Cardiac muscle cell (in vitro differentiated cells and primary cell): Measurements from ENCODE around the gene HMCES. TPM values are rescaled to one million over a fixed set of nuclear protein-coding genes. Genes with fewer than 3 reads are reported as not detected.

ENCODE experiments used
- DNase-seq, 2 donors: peaks; one replicate each; pipeline versions ENCODE4 v3.0.0 to v3.0.0-alpha.2; 2010 to 2017; ENCODE audit warnings: low read depth in 1 of 2, low spot score in 1 of 2
- H3K27ac ChIP-seq: fragments of 200-600 bp; sonication (generic); 2 replicates; pipeline ENCODE4 v1.5.1; 2016
- H3K27me3 ChIP-seq: fragments of 200-600 bp; sonication (generic); 2 replicates; pipeline ENCODE4 v1.6.0; 2016; ENCODE audit warnings: control low read depth
- H3K36me3 ChIP-seq: fragments of 200-600 bp; sonication (generic); 2 replicates; pipeline ENCODE4 v1.5.1; 2016; ENCODE audit warnings: control low read depth
- H3K4me1 ChIP-seq: fragments of 200-600 bp; sonication (generic); 2 replicates; pipeline ENCODE4 v1.8.1; 2017; ENCODE audit warnings: low read depth, mild to moderate bottlenecking, mixed run types
- H3K4me3 ChIP-seq: fragments of 200-600 bp; sonication (generic); 2 replicates; pipeline ENCODE4 v1.5.1; 2016; ENCODE audit warnings: mild to moderate bottlenecking
- H3K9me3 ChIP-seq: fragments of 200-600 bp; sonication (generic); 2 replicates; pipeline ENCODE4 v1.5.1; 2017; ENCODE audit warnings: low read depth, mild to moderate bottlenecking, control low read depth
- polyA plus RNA-seq: library from polyadenylated mRNA; unstranded; fragments of >200 nt; fragmentation: Nextera tagmentation; extraction: Ambion mirVana; gene quantifications from 2 replicates; pipeline ENCODE4 v1.2.1, GENCODE V29; 2016
- total RNA-seq: library from RNA; depleted of rRNA; stranded (reverse); fragments of >200 nt; gene quantifications from 2 replicates; pipeline ENCODE4 v1.2.3, GENCODE V29; 2016
- TF ChIP-seq, protein P1 (sequence below): IDR thresholded peaks from 2 replicates; pipeline ENCODE4 v1.5.1; 2012; ENCODE audit warnings: low read depth, mild to moderate bottlenecking, low read length

Gene HMCES
- total and polyA plus RNA-seq, 2 experiments from 2014 or later, result 50.9 to 53.0 TPM

DNA sequence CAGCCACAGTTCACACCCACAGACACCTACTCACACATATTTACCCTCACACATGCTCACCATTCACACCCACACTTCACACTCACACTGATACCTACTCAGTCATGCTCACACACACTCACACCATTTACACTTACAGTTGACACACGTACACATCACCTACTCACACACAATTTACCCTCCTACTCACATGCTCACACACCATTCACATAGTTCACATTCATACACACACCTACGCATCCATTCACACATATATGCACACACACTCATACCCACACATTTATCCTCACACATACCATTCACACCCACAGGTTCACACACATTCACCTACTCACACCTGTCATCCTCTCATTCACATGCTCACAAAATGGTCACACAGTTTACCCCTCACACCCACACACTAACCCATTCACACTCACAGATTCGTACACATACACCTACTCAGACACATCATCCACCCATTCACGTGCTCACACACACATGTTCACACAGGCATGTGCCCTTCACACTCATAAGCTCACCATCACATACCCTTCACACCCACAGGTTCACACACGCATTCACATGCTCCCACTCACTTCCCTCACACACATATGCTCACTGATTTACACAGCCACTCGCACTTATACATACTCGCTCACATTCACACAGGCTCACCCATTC, 42.3 kb downstream of the HMCES start:
- DNase-seq, result no peak
- H3K4me1 ChIP-seq, result no peaks in the 10 kb centered on the region

DNA sequence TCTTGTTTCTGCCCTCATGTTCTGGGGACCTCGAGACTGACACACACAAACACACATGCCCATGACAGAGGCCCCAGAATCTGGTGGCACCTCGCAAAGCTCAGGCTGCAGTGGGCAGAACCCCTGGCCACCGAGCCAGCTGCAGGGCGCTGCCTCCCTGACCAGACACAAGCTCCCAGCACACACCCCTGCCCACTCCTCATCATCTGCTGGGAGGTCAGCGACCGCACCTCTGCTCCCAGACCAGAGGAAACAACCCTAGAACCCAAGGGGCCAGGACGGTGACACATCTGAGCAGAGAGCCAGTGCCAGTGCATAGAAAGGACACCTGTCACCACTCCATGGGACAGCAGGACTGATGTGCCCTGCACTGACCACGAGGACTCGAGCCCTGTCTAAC, 43.2 kb downstream of the HMCES start:
- H3K4me3 ChIP-seq, result no peak overlapping the region
- TF ChIP-seq, protein P1, sequence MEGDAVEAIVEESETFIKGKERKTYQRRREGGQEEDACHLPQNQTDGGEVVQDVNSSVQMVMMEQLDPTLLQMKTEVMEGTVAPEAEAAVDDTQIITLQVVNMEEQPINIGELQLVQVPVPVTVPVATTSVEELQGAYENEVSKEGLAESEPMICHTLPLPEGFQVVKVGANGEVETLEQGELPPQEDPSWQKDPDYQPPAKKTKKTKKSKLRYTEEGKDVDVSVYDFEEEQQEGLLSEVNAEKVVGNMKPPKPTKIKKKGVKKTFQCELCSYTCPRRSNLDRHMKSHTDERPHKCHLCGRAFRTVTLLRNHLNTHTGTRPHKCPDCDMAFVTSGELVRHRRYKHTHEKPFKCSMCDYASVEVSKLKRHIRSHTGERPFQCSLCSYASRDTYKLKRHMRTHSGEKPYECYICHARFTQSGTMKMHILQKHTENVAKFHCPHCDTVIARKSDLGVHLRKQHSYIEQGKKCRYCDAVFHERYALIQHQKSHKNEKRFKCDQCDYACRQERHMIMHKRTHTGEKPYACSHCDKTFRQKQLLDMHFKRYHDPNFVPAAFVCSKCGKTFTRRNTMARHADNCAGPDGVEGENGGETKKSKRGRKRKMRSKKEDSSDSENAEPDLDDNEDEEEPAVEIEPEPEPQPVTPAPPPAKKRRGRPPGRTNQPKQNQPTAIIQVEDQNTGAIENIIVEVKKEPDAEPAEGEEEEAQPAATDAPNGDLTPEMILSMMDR, result no peak

More for the DNA sequence above, 42.3 kb downstream of the HMCES start:
- Histone ChIP-seq H3K27ac (no peak overlapping the region), H3K27me3 (no peaks in the 10 kb centered on the region), H3K9me3 (no peaks in the 10 kb centered on the region), H3K36me3 (no peaks in the 10 kb centered on the region), H3K4me3 (no peak overlapping the region)
- TF ChIP-seq, protein P1, result no peak

DNA sequence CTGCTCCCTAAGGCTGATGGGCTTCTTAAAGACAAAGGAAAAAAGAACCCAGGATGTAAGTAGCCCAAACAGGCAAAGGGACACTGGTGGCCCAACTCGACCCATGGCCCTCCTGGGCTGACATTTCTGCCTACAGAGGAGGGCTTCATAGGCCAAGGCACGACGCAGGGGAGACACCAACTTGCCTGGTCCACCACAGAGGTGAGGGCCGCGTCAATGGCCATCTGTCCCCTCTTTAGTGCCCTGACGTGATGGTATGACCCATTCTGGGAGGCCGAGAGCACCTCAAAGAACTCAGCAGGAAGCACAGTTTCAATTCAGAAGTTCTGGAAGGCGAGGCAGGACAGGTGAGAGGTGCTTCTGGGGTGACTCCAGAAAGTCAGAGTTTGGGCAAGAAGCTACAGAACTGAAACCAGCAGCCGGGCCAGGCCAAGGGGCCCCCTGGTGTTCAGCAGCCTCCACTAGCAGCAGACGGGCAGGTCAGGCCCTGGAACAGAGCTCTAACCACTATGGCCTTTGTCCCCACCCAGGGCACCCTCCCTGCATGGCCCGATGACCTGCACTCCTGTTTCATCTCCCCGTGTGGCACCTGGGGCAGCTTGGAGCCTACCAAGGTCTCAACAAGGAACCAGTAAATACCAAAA, 45.1 kb downstream of the HMCES start:
- Histone ChIP-seq H3K4me1 (no peaks in the 10 kb centered on the region), H3K27me3 (no peaks in the 10 kb centered on the region), H3K36me3 (no peaks in the 10 kb centered on the region), H3K4me3 (no peak overlapping the region), H3K9me3 (no peaks in the 10 kb centered on the region), H3K27ac (no peak overlapping the region)
- no peak for DNase-seq
- TF ChIP-seq, protein P1, result no peak

More for the DNA sequence above, 43.2 kb downstream of the HMCES start:
- no peaks in the 10 kb centered on the region for H3K9me3 ChIP-seq
- H3K4me1 ChIP-seq, result no peaks in the 10 kb centered on the region
- no peak overlapping the region for H3K27ac ChIP-seq
- DNase-seq, result no peak
- H3K27me3 ChIP-seq, result no peaks in the 10 kb centered on the region
- no peaks in the 10 kb centered on the region for H3K36me3 ChIP-seq

DNA sequence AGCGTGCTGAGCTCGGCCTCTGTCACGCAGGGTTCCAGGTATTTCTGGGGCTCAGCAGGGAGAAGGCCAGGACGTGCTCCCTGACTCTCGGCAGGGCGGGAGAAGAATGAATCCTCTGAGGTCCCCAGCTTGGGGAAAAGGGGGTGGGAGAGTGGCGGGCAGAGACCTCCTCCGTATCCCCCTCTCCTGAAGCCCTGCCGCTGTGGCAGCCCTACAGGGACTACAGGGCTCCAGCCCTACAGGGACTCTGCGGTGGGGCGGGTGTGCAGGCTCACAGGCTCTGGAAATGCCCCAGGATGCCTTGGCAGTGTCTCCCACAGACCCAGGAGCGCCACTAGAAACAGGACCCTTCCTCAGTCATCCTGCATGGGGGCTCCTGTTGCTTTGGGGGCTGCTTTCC, 46.2 kb downstream of the HMCES start:
- no peaks in the 10 kb centered on the region for H3K4me1 ChIP-seq
- H3K27me3 ChIP-seq, result no peaks in the 10 kb centered on the region
- no peaks in the 10 kb centered on the region for H3K9me3 ChIP-seq
- H3K27ac ChIP-seq, result no peak overlapping the region
- H3K4me3 ChIP-seq, result no peak overlapping the region
- H3K36me3 ChIP-seq, result no peaks in the 10 kb centered on the region
- TF ChIP-seq, protein P1, result no peak
- DNase-seq, result no peak

DNA sequence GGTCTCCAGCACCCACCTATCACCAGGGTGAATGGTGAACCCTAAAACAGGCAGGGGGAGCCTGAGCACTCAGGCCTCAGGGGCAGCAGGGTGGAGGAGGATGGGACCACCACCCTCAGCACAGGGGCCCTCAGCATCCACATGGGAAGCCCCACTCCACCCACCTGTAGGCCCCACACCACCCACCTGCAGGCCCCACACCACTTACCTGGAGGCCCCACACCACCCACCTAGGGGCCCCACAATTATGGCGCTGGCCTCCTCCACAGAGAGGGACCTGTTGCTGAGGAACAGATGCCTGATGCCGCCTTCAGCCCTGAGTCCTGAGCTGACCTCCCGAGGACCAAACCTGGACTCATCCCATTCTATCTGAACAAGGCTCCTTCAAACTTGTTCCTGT, 46.7 kb downstream of the HMCES start:
- no peaks in the 10 kb centered on the region for H3K9me3 ChIP-seq
- H3K27me3 ChIP-seq, result no peaks in the 10 kb centered on the region
- no peaks in the 10 kb centered on the region for H3K4me1 ChIP-seq
- H3K27ac ChIP-seq, result no peak overlapping the region
- H3K4me3 ChIP-seq, result no peak overlapping the region
- TF ChIP-seq, protein P1, result no peak
- DNase-seq, result no peak
- no peaks in the 10 kb centered on the region for H3K36me3 ChIP-seq
